Measurements from ENCODE around the gene CHTOP.
"Not testable (repeated sequence)": the region's sequence is repeated elsewhere in the genome, so short reads cannot be mapped to it uniquely, and the experiment has no call there.

The CHTOP gene

GRCh38 chr1:153652805-153653500 lies 19.1 kb downstream of the CHTOP start:
- peak overlapping the region; percentile 75 for H3K27ac ChIP-seq
- DNase-seq (ENCODE audit: low read depth, low spot score): peak; percentile 31

GRCh38 chr1:153655333-153655732 lies 21.5 kb downstream of the CHTOP start:
- DNase-seq (ENCODE audit: low read depth, low spot score): no peak
- H3K27ac ChIP-seq: no peak overlapping the region

- peak within 1 kb of the TSS; percentile 74 for H3K27ac ChIP-seq
- no peak for DNase-seq (ENCODE audit: low read depth, low spot score)
Observed at GRCh38 chr1:153658400-153659174, 24.7 kb downstream of the CHTOP start, which contains the start of gene SNAPIN. Gene SNAPIN, plus strand, starts transcription at chr1:153658703. Its CDS starts 41 bp downstream, at chr1:153658744.

GRCh38 chr1:153659175-153659534 lies 25.3 kb downstream of the CHTOP start:
- DNase-seq (ENCODE audit: low read depth, low spot score): no peak
- peak overlapping the region; percentile 74 for H3K27ac ChIP-seq

GRCh38 chr1:153659656-153660055 lies 25.8 kb downstream of the CHTOP start:
- no peak overlapping the region for H3K27ac ChIP-seq
- no peak for DNase-seq (ENCODE audit: low read depth, low spot score)

- H3K27ac ChIP-seq: no peak overlapping the region
- no peak for DNase-seq (ENCODE audit: low read depth, low spot score)
Observed at GRCh38 chr1:153661111-153661708, 27.3 kb downstream of the CHTOP start.

GRCh38 chr1:153662269-153662668 lies 28.4 kb downstream of the CHTOP start:
- DNase-seq (ENCODE audit: low read depth, low spot score): no peak
- H3K27ac ChIP-seq: no peak overlapping the region

GRCh38 chr1:153663211-153663610 lies 29.3 kb downstream of the CHTOP start:
- peak overlapping the region; percentile 2 for H3K27ac ChIP-seq
- no peak for DNase-seq (ENCODE audit: low read depth, low spot score)

- DNase-seq (ENCODE audit: low read depth, low spot score): no peak
- no peak overlapping the region for H3K27ac ChIP-seq
Observed at GRCh38 chr1:153667439-153667838, 33.6 kb downstream of the CHTOP start.

GRCh38 chr1:153668672-153669071 lies 34.8 kb downstream of the CHTOP start:
- DNase-seq (ENCODE audit: low read depth, low spot score); H3K27ac ChIP-seq: not testable (repeated sequence)

- no peak for DNase-seq (ENCODE audit: low read depth, low spot score)
- H3K27ac ChIP-seq: no peak overlapping the region
Observed at GRCh38 chr1:153669606-153670005, 35.7 kb downstream of the CHTOP start.

GRCh38 chr1:153670257-153670858 lies 36.5 kb downstream of the CHTOP start:
- DNase-seq (ENCODE audit: low read depth, low spot score): no peak
- peak overlapping the region; percentile 83 for H3K27ac ChIP-seq

GRCh38 chr1:153670859-153671627 lies 37.2 kb downstream of the CHTOP start, which contains the start of gene ILF2:
Gene ILF2, minus strand, starts transcription at chr1:153670993. Its CDS starts 71 bp downstream, at chr1:153670922.
- peak; percentile 99 for DNase-seq (ENCODE audit: low read depth, low spot score)
- peak within 1 kb of the TSS; percentile 83 for H3K27ac ChIP-seq

- peak overlapping the region; percentile 83 for H3K27ac ChIP-seq
- not testable (repeated sequence) for DNase-seq (ENCODE audit: low read depth, low spot score)
Observed at GRCh38 chr1:153671628-153672353, 37.9 kb downstream of the CHTOP start.

GRCh38 chr1:153673511-153673910 lies 39.6 kb downstream of the CHTOP start:
- DNase-seq (ENCODE audit: low read depth, low spot score): no peak
- no peak overlapping the region for H3K27ac ChIP-seq

GRCh38 chr1:153677718-153678518 lies 44.1 kb downstream of the CHTOP start:
- DNase-seq (ENCODE audit: low read depth, low spot score): no peak
- no peak overlapping the region for H3K27ac ChIP-seq

GRCh38 chr1:153678519-153679336 lies 44.9 kb downstream of the CHTOP start, which contains the start of gene NPR1:
Gene NPR1, plus strand, starts transcription at chr1:153678688. Its CDS starts 421 bp downstream, at chr1:153679109.
- DNase-seq (ENCODE audit: low read depth, low spot score): no peak
- H3K27ac ChIP-seq: no peak within 1 kb of the TSS
